ENCODE data around the gene ZBTB42. TPM values are rescaled to one million over a fixed set of nuclear protein-coding genes. Genes with fewer than 3 reads are reported as not detected.
"Not testable (repeated sequence)": the region's sequence is repeated elsewhere in the genome, so short reads cannot be mapped to it uniquely, and the experiment has no call there.

The ZBTB42 gene
- total RNA-seq, 2 experiments from 2014 or later, result 1.3 to 1.6 TPM

GRCh38 chr14:104802394-104803184 lies 1.7 kb downstream of the ZBTB42 start:
- intact Hi-C loops (cut with micrococcal nuclease), result no loop called here
- Mint-ChIP-seq H3K27me3 (ENCODE audit: low read depth) (no peaks in the 10 kb centered on the region), H3K4me1 (ENCODE audit: low read depth) (peaks cover 15% of the 10 kb centered on the region), H3K4me3 (peak overlapping the region; percentile 21), H3K36me3 (ENCODE audit: low read depth) (peaks cover 2% of the 10 kb centered on the region), H3K9me3 (no peaks in the 10 kb centered on the region), H3K27ac (no peak overlapping the region)
- CTCF ChIA-PET, result interaction anchor here (0.9 kb wide), 1 partner anchor 34 kb away, joined by 4 read pairs; no protein-coding TSS in a partner anchor
- no peak for DNase-seq

- H3K36me3 Mint-ChIP-seq (ENCODE audit: low read depth), result peaks cover 2% of the 10 kb centered on the region
- no peak for DNase-seq
- CTCF ChIA-PET, result interaction anchor here (0.9 kb wide), 1 partner anchor 35 kb away, joined by 4 read pairs; no protein-coding TSS in a partner anchor
- H3K27ac Mint-ChIP-seq, result no peak overlapping the region
- intact Hi-C loops (cut with micrococcal nuclease), result no loop called here
- no peaks in the 10 kb centered on the region for H3K9me3 Mint-ChIP-seq
- H3K27me3 Mint-ChIP-seq (ENCODE audit: low read depth), result no peaks in the 10 kb centered on the region
- H3K4me3 Mint-ChIP-seq, result no peak overlapping the region
- peaks cover 15% of the 10 kb centered on the region for H3K4me1 Mint-ChIP-seq (ENCODE audit: low read depth)
Measured at GRCh38 chr14:104803280-104803911, 2.5 kb downstream of the ZBTB42 start.

- intact Hi-C loops (cut with micrococcal nuclease), result no loop called here
- no peak overlapping the region for H3K4me3 Mint-ChIP-seq
- no peak for DNase-seq
- H3K9me3 Mint-ChIP-seq, result no peaks in the 10 kb centered on the region
- no peak overlapping the region for H3K27ac Mint-ChIP-seq
- no peaks in the 10 kb centered on the region for H3K27me3 Mint-ChIP-seq (ENCODE audit: low read depth)
- CTCF ChIA-PET, result interaction anchor here (0.9 kb wide), 1 partner anchor 15 kb away, joined by 3 read pairs; no protein-coding TSS in a partner anchor
- peaks cover 2% of the 10 kb centered on the region for H3K36me3 Mint-ChIP-seq (ENCODE audit: low read depth)
- peaks cover 15% of the 10 kb centered on the region for H3K4me1 Mint-ChIP-seq (ENCODE audit: low read depth)
Measured at GRCh38 chr14:104803912-104804410, 3.1 kb downstream of the ZBTB42 start.

GRCh38 chr14:104804481-104805325 lies 3.8 kb downstream of the ZBTB42 start:
- peaks cover 2% of the 10 kb centered on the region for H3K36me3 Mint-ChIP-seq (ENCODE audit: low read depth)
- CTCF ChIA-PET, result interaction anchor here (0.9 kb wide), 1 partner anchor 14 kb away, joined by 3 read pairs; no protein-coding TSS in a partner anchor
- no peaks in the 10 kb centered on the region for H3K9me3 Mint-ChIP-seq
- DNase-seq, result no peak
- H3K4me1 Mint-ChIP-seq (ENCODE audit: low read depth), result peaks cover 15% of the 10 kb centered on the region
- intact Hi-C loops (cut with micrococcal nuclease), result no loop called here
- no peak overlapping the region for H3K4me3 Mint-ChIP-seq
- no peaks in the 10 kb centered on the region for H3K27me3 Mint-ChIP-seq (ENCODE audit: low read depth)
- H3K27ac Mint-ChIP-seq, result no peak overlapping the region

GRCh38 chr14:104805326-104805678 lies 4.4 kb downstream of the ZBTB42 start:
- intact Hi-C loops (cut with micrococcal nuclease), result no loop called here
- Mint-ChIP-seq H3K36me3 (ENCODE audit: low read depth) (peaks cover 2% of the 10 kb centered on the region), H3K9me3 (no peaks in the 10 kb centered on the region), H3K4me3 (no peak overlapping the region), H3K27me3 (ENCODE audit: low read depth) (no peaks in the 10 kb centered on the region), H3K4me1 (ENCODE audit: low read depth) (peaks cover 13% of the 10 kb centered on the region), H3K27ac (no peak overlapping the region)
- CTCF ChIA-PET, result no interaction called here
- no peak for DNase-seq

- Mint-ChIP-seq H3K9me3 (no peaks in the 10 kb centered on the region), H3K4me1 (ENCODE audit: low read depth) (peaks cover 13% of the 10 kb centered on the region), H3K4me3 (no peak overlapping the region), H3K27ac (no peak overlapping the region), H3K36me3 (ENCODE audit: low read depth) (peaks cover 2% of the 10 kb centered on the region), H3K27me3 (ENCODE audit: low read depth) (no peaks in the 10 kb centered on the region)
- intact Hi-C loops (cut with micrococcal nuclease), result no loop called here
- no peak for DNase-seq
- CTCF ChIA-PET, result no interaction called here
Measured at GRCh38 chr14:104805941-104806624, 5.2 kb downstream of the ZBTB42 start.

- Mint-ChIP-seq H3K9me3 (no peaks in the 10 kb centered on the region), H3K4me3 (no peak overlapping the region), H3K27ac (no peak overlapping the region), H3K27me3 (ENCODE audit: low read depth) (no peaks in the 10 kb centered on the region), H3K36me3 (ENCODE audit: low read depth) (peaks cover 2% of the 10 kb centered on the region), H3K4me1 (ENCODE audit: low read depth) (peaks cover 7% of the 10 kb centered on the region)
- intact Hi-C loops (cut with micrococcal nuclease), result no loop called here
- CTCF ChIA-PET, result no interaction called here
- no peak for DNase-seq
Measured at GRCh38 chr14:104806625-104807465, 5.9 kb downstream of the ZBTB42 start.

- no peak overlapping the region for H3K4me3 Mint-ChIP-seq
- no peak for DNase-seq
- H3K9me3 Mint-ChIP-seq, result no peaks in the 10 kb centered on the region
- H3K27me3 Mint-ChIP-seq (ENCODE audit: low read depth), result no peaks in the 10 kb centered on the region
- H3K27ac Mint-ChIP-seq, result no peak overlapping the region
- H3K4me1 Mint-ChIP-seq (ENCODE audit: low read depth), result no peaks in the 10 kb centered on the region
- H3K36me3 Mint-ChIP-seq (ENCODE audit: low read depth), result no peaks in the 10 kb centered on the region
- CTCF ChIA-PET, result no interaction called here
- intact Hi-C loops (cut with micrococcal nuclease), result no loop called here
Measured at GRCh38 chr14:104808456-104808855, 7.6 kb downstream of the ZBTB42 start.

GRCh38 chr14:104810316-104810715 lies 9.4 kb downstream of the ZBTB42 start:
- intact Hi-C loops (cut with micrococcal nuclease), result no loop called here
- DNase-seq, result no peak
- H3K27me3 Mint-ChIP-seq (ENCODE audit: low read depth), result no peaks in the 10 kb centered on the region
- peaks cover 3% of the 10 kb centered on the region for H3K36me3 Mint-ChIP-seq (ENCODE audit: low read depth)
- H3K9me3 Mint-ChIP-seq, result no peaks in the 10 kb centered on the region
- H3K27ac Mint-ChIP-seq, result no peak overlapping the region
- no peak overlapping the region for H3K4me3 Mint-ChIP-seq
- CTCF ChIA-PET, result no interaction called here
- peaks cover 13% of the 10 kb centered on the region for H3K4me1 Mint-ChIP-seq (ENCODE audit: low read depth)

GRCh38 chr14:104813286-104813685 lies 12.4 kb downstream of the ZBTB42 start:
- Mint-ChIP-seq H3K9me3 (peaks cover 1% of the 10 kb centered on the region), H3K4me3 (no peak overlapping the region), H3K4me1 (ENCODE audit: low read depth) (peaks cover 18% of the 10 kb centered on the region), H3K27ac (no peak overlapping the region), H3K27me3 (ENCODE audit: low read depth) (no peaks in the 10 kb centered on the region), H3K36me3 (ENCODE audit: low read depth) (peaks cover 7% of the 10 kb centered on the region)
- intact Hi-C loops (cut with micrococcal nuclease), result no loop called here
- CTCF ChIA-PET, result no interaction called here
- peak; percentile 2 for DNase-seq

- H3K27ac Mint-ChIP-seq, result peak overlapping the region; percentile 92
- DNase-seq; H3K27me3 Mint-ChIP-seq (ENCODE audit: low read depth); H3K36me3 Mint-ChIP-seq (ENCODE audit: low read depth); H3K9me3 Mint-ChIP-seq; intact Hi-C loops (cut with micrococcal nuclease): not testable (repeated sequence)
- CTCF ChIA-PET, result interaction anchor here (0.6 kb wide), 1 partner anchor 121 kb away, joined by 4 read pairs; no protein-coding TSS in a partner anchor
- peak overlapping the region; percentile 92 for H3K4me3 Mint-ChIP-seq
- H3K4me1 Mint-ChIP-seq (ENCODE audit: low read depth), result peaks cover 18% of the 10 kb centered on the region
Measured at GRCh38 chr14:104814701-104815100, 13.8 kb downstream of the ZBTB42 start.

Measured in activated naive CD4-positive, alpha-beta T cell treated with anti-CD3 and anti-CD28 coated beads for 36 hours (primary cell).